Activated T-cell treated with anti-CD3 and anti-CD28 coated beads, Interleukin-2, amount 50 U/mL, for 48 hours (primary cell): ENCODE results near the gene DNAH3.
"Not testable (repeated sequence)": the region's sequence is repeated elsewhere in the genome, so short reads cannot be mapped to it uniquely, and the experiment has no call there.

Experiments used
- DNase-seq, 2 experiments: peaks; one replicate each; pipeline ENCODE4 v3.0.0-alpha.2; 2020

DNAH3 gene

DNA sequence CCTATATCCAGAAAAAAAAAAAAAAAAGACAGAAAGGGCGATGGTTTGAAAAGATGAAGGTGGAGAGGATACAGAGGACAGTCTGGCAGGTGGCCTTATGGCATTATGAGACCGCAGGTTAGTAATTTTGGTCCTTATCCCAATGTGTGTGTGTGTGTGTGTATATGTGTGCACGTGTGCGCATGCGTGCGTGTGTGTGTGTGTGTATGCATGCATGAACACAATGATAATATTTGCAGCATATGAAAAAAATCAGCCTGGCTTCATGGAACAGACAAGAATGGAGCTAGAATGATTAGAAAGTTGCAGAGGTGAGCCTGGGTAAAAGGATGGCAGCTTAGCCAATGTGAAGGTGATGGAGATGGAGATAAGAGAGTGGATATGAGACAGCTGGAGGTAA lies 166.6 kb downstream of the DNAH3 start:
- DNase-seq, result no peak

DNA sequence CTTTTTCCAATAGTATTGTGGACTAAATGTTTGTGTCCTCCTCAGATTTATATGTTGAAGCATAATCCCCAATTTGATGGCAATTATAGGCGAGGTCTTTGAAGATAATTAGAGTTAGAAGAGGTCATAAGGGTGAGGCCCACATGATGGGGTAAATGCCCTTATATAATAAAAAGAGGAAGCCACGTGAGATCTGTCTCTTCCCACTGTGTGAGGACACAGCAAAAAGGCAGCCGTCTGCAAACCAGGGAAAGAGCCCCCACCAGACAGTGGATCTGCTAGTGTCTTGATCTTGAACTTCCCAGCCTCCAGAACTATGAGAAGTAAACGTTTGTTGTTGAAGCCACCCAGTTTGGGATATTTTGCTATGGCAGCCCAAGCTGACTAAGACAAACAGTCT lies 174.1 kb downstream of the DNAH3 start:
- no peak for DNase-seq

DNA sequence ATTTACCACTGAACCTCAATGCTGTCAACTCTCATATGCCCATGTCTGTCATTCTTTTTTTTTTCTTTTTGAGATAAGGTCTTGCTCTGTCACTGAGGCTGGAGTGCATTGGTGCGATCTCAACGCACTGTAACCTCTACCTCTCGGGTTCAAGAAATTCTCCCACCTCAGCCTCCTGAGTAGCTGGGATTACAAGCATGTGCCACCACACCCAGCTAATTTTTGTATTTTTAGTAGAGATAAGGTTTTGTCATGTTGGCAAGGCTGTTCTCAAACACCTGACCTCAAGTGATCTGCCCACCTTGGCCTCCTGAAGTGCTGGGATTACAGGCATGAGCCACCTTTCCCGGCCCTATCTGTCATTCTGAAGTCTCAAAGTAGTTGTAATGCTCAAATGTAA lies 177.4 kb downstream of the DNAH3 start:
- not testable (repeated sequence) for DNase-seq

DNA sequence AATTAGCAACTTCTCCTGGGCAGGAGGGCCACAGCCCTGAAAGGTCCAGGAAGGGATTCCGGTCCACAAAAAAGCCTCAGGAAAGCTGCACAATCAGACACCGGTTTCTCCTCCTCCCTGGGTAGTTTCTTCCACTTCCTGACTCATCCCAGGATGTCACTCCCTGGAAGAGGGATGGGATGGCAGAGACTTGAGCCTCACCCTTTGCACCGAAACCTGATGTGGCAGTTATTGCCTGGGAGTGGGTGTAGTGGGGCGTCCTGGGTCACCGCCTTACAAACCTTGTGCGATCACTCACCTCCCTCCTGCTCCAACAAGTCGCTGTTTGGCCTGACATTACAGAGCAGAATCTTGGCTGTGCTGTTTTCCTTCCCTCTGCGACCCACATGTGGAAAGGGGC lies 179.2 kb downstream of the DNAH3 start:
- no peak for DNase-seq

DNA sequence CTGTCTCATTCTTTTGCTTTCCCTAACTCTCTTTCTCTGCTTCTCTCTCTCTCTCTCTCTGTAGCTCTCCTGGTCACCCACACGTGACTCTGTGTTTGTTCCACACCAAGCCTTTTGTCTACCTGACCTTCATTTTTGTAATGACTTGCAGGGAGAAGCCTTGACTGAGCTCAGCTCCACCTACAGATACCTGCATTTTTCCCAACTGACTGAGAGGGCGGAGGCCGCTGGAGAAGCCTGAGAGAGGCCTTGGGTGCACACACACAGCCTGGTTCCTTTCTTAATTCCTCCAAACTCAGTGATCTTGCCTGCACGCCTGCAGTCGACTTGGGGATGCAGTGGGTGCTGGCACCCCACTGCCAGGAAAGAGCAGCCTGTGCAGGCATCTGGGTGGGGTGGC lies 181.3 kb downstream of the DNAH3 start:
- no peak for DNase-seq

DNA sequence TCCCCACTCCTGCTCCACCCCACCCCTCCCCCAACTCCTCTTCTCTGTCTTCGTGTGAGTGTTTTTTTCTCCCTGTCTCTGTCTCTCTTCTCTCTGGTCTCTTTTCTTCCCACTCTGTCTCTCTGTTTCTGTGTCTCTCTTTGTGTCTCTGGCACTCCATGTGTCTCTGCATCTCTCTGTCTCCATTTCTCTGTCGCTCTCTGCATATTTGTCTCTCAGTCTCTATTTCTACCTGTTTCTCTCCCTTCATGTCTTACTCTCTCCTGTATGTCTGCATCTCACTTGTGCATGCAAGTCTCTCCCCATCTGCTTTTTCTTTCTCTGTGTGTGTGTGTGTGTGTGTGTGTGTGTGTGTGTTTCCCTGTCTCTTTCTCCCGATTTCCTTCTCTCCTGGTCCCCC lies 181.9 kb downstream of the DNAH3 start:
- DNase-seq, result no peak

DNA sequence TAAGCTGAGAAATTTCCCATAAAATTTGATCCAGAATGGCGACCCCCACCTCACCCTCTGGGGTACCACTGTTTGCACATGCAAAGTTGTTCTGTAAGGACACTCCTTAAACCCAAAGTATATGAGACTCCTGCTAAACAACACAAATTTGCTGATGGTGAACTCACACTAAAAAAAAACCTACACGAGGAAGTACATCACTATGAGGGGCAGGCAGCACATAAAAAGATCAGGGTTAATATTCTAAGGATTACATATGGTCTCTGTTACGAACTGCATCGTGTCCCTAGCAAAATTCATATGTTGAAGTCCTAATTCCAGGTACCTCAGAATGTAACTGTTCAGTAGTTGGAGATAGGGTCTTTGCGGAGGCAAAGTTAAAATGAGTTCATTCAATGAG lies 189.7 kb downstream of the DNAH3 start:
- DNase-seq, result no peak

DNA sequence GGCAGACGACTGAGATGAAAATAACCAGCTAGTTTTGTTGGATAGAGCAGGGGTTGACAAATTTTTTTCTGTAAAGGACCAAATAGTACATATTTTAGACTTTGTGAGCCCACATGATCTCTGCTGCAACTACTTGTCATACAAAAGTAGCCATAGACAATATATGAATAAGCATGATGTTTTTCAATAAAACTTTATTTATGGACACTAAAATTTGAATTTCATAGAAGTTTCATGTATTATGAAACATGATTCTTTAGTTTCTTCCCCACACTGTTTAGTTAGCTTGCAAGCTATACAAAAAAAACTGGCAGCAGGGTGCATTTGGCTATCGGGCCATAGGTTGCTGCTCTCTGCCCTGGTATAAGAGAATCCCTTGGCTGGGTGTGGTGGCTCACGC lies 193.5 kb downstream of the DNAH3 start:
- no peak for DNase-seq

DNA sequence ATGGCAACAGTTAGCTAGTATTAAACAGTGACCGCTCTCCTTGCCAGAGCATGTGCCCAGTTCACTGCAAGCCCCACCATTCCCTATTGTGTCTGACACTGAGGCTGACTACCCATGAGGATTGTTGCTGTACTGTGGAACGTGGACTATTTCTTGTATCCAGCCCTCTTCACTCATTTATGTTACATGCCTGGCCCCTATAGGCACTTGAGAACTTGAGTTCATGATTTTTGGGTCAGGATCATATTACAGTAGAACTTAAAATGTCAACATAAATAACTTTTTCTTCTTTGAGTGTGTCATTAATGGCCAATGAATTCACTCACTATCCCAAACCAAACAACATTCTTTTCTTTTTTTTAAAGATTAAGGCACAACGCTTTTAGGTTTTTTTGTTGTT lies 194.3 kb downstream of the DNAH3 start:
- no peak for DNase-seq

DNA sequence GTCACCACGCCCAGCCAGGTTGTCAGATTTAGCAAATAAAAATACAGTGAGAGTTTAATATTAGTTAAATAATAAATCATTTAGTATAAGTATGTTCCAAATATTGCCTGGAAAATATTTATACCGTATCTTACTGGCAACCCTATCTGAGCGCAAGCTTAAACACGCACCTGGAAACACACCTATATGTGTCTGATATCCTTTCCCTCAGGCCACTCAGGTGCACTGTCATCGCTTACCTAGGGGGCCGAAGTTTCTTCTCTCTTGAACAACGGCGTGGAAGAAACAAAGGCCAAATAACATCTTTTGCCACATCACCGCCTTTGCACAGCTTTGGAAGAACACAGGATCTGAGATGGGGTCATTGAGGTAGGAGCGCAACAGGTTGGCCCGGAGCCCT lies 196.1 kb downstream of the DNAH3 start:
- DNase-seq, result no peak

DNA sequence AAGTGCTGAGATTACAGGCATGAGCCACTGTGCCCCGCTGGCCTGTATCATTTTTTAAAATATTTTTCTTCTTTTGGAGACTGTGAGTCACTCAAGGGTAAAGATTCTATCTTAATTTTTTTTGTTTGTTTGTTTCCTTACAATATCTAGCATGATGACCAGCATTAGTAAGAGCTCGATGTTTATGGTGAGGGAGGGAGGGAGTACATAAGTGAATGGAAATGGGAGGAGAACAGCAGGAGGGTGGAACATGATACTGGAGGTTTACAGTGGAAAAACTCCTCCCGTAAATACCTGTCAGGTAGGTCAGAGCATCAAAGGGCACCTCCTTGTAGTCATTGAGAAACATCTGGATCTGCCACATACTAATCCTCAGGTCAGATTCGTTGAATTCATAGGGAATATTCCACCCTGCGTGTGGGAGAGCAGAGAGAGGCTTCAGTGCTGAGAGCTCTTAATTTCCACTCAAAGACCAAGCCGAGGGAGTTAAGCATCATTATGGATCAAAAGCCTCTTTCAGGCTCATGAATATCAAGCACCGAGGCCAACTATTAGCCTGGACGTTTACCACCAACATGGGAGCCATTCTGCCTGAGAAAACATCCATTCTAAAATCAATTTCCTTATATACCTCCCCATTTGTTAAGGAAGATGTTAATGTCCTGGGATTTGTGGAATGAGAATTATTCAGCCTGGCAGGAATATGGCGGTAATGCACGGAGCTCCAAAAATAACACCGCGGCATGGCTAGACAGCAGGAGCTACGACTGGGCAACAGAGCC lies 198.3 kb downstream of the DNAH3 start:
- DNase-seq, result no peak

DNA sequence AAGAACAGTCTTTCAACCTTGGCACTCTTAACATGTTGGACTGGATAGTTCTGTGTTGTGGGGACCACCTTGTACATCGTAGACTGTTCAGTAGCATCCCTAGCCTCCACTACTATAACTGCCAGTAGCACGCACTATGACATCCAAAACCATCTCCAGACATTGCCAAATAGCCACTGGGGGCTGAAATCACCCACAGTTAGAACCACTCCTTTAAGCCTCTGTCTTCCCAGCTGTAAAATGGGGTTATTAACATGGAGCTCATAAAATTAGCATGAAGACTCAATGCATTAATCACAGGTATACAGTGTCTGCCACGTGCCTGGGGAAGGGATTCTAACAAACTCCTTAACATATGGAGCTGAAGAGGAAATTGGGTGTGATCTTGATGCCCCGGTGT lies 200.4 kb downstream of the DNAH3 start:
- DNase-seq, result no peak

DNA sequence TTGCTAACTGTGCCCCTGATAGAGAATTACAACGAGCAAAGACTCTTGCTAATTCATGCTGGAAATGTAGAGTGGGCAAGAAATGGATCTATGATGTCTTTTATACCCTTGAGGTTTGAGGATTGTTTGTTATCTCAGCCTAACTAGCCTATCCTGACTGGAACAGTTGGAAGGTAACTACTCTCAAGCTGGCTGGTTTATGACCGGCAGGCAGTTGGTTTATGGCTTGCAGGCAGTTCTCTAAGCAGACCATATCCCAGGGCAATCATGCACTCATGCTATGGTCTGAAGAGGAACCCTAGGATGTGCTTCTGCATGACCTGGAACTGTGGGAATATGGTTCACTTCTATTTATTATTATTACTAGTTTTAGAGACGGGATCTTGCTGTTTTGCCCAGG lies 201.0 kb downstream of the DNAH3 start:
- no peak for DNase-seq

DNA sequence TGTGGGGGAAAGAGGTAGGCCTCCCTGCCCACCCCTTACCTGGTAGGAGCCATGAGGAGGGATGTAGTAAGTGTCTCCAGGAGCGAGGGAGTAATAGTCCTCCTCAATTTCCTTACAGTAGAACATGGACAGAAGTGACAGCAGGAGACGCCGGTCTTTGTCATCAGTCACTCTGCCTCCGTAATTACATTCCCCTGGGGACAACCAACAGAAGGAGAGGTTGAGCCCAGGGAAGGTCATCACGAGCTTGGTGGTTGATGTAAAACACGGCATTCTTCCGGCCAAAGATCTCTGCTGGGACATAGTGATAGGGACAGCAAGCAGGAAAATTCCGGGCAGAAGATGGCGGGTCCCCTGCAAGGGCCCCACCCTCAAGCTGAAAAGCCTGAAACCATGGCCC lies 202.2 kb downstream of the DNAH3 start:
- no peak for DNase-seq

DNA sequence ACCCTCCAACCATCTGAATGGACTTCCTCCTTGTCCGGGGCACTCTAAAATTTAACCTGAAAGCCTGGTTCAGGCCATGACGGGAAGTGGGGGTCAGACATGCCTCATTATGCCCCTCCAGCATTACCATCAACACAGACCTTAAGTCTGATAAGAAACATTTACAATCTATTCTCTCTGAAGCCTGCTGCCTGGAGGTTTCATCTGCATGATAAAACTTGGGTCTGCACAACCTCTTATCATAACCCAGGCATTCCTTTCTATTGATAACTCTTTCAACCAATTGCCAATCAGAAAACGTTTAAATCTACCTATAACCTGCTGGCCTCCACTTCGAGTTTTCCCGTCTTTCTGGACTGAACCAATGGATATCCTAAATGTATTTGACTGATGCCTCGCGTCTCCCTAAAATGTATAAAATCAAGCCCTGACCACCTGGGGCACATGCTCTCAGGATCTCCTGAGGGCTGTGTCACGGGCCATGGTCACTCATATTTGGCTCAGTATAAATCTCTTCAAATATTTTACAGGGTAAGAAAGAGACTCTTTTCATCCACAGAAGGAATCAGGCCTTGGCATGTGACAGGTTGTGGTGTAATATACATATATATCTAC lies 204.5 kb downstream of the DNAH3 start:
- no peak for DNase-seq

DNA sequence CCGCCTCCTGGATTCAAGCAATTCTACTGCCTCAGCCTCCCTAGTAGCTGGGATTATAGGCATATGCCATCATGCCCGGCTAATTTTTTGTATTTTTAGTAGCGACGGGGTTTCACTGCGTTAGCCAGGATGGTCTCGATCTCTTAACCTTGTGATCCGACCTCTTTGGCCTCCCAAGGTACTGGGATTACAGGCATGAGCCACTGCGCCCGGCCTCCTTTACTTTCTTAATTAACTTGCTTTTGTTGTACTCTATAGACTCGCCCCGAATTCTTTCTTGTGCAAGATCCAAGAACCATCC lies 205.1 kb downstream of the DNAH3 start:
- not testable (repeated sequence) for DNase-seq

DNA sequence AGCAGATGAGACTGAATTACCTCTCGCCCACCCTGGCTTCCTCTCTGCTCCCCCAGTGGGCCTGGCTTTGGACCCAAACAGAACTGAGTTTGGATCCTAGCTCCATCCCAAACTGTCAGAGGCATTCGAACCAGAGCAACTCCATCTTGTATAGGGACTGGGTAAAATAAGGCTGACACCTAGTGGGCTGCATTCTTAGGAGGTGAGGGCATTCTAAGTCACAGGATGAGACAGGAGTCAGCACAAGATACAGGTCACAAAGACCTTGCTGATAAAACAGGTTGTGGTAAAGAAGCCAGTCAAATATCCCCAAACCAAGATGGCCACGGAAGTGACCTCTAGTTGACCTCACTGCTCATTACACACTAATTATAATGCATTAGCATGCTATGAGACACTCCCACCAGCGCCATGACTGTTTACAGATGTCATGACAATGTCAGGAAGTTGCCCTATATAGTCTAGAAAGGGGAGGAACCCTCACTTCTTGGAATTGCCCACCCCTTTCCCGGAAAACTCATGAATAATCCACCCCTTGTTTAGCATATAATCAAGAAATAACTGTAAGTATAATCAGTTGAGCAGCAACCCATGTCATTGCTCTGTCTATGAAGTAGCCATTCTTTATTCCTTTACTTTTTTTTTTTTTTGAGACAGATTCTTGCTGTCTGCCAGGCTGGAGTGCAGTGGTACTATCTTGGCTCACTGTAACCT lies 205.6 kb downstream of the DNAH3 start:
- peak; percentile 70 for DNase-seq

DNA sequence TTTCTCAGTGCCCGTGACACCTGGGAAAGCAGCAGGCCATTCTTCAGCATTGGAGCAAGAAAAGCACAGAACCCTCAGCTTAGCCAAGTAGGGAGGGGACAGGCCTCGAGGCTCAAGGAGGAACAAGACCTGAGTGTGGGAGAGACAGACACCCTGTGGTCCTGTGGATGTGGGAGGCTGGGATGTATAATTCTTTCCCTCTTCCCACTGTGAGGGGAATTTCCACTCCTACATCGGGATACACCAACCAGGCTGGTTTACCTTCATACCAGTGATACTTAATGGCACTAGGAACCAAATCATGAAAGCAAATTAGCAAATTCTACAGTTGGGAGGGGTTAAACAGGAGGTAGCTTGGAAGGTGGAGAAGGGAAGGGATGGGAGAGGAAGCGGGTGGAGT lies 208.4 kb downstream of the DNAH3 start:
- no peak for DNase-seq

DNA sequence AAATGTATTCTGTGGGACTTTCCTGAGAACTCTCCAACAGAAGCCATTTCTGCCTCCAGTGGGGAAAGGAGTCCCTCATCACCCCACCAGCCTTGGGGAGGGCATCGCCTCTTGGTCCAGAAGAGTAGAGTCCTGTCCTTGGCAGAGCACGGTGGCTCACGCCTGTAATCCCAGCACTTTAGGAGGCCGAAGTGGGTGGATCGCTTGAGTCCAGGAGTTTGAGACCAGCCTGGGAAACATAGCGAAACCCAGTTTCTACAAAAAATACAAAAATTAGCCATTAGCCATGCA lies 209.1 kb downstream of the DNAH3 start:
- DNase-seq, result no peak

DNA sequence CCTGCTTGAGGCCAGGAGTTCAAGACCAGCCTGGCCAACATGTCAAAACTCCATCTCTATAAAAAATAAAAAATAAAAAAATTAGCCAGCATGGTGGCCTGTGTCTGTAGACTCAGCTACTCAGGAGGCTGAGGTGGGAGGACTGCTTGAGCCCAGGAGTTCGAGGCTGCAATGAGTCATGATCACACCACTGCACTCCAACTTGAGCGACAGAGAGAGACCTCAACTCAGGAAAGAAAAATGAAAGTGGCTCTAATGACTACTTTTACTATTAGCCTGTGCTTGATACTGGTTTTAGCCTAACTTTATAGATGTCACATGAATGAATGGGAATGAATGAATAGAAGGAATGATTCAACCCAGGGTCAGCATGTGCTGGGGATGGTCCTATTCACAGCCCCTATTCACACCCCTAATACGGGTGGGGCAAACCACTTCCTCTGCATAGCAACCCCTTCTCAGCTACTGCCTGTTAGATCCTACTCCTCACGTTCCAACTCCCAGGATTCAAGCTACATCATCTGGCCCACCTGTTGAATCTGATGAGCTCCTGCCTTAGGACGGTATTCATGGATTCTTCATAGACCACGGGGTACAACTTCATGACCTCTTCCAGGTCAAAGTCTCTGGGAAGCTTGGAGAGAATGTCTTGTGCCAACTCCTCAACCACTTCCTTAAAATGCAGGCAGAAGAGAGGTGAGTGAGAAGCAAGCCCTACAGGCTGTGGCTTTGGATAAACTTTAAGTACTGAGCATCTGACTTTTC lies 209.6 kb downstream of the DNAH3 start:
- peak in 1 of 2 experiments; percentile 31 for DNase-seq

DNA sequence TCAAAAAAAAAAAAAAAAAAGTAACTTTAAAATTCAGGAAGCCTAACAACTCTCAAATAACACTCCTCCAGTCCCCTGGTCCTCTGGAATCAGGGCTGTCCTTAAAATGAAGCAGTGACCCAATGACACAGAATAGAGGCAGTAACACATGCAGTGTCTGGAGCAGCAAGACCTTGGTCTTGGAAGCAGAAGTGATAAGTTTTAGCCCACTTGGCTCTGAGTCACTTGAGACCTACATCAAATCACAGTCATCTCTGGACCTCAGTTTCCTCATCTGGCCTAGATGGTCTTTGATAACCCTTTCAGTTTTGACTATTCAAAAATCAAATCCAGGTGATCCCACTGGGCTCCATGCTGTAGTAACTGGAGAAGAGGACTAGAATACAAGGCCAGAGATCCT lies 211.0 kb downstream of the DNAH3 start:
- peak in 1 of 2 experiments; percentile 31 for DNase-seq

DNA sequence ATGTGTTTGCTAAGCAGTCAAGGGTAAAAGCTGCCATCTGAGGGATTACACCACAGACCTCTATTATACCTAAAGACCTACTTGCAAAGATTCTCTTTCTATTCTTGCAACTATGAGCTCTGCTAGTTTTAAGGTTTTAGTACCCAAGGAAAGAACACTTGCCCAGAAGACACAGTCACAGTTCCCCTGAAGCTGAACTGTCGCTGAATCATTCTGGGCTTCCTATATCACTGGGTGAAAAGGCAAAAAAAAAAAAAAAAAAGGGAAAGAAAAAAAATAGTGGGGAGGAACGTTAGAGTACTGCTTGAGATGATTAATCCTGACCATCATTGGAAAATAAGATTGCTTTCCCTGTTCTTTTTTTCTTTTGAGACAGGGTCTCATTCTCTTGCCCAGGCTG lies 212.2 kb downstream of the DNAH3 start:
- DNase-seq, result no peak

DNA sequence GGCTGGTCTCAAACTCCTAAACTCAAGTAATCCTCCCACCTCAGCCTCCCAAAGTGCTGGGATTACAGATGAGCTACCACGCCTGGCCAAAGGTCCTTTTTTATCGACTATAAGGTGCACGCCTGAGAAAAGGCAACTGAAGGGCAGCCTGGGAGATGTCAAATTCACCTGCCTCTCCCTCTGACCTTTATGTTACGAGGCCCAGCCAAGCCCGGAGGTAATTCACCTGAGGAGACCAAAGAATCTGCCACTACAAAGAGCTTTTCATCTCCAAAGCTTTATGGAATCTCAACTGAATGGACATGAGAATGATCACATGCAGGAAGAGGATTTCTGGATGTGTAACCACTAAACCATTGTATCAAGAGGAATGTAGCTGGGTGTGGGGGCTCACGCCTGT lies 212.9 kb downstream of the DNAH3 start:
- no peak for DNase-seq

DNA sequence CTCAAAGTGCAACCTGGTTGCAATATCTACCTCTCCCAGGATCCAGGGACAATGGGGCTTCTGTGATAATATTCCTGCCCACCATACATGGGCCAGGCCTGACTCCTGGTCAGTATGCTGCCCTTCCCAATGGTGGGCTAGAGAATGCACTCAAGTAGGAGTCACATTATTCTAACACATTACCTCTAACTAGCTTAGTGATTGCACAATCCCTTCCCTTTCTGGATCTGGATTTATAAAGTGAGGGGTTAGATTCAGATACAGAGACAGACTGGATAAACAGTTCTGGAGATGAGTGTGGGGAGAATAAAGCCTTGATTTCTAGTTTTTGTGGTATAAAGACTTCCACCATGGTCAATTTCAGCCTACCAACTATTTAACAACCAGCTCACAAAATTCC lies 217.1 kb downstream of the DNAH3 start:
- DNase-seq, result no peak
